HG03139 (cell line): Measurements from ENCODE around the gene RTF2.

Experiments
- ATAC-seq: cut with Tn5 transposase; IDR thresholded peaks from one replicate; pipeline ENCODE4 v1.9.1; 2021; ENCODE audit not compliant: unreplicated experiment

RTF2 gene

GRCh38 chr20:56468316-56469076 lies at the start of gene RTF2:
Gene RTF2, plus strand, starts transcription at chr20:56468627. Its CDS starts 71 bp downstream, at chr20:56468698.
- peak; percentile 98 for ATAC-seq

- ATAC-seq: no peak
These were observed 48.4 kb upstream of the RTF2 start for GRCh38 chr20:56420028-56420427.

GRCh38 chr20:56420940-56421688 lies 47.3 kb upstream of the RTF2 start:
- no peak for ATAC-seq

- no peak for ATAC-seq
These were observed 46.2 kb upstream of the RTF2 start for GRCh38 chr20:56422076-56422823.

GRCh38 chr20:56422824-56423189 lies 45.6 kb upstream of the RTF2 start:
- ATAC-seq: no peak

- ATAC-seq: no peak
These were observed 45.2 kb upstream of the RTF2 start for GRCh38 chr20:56423211-56423610.

GRCh38 chr20:56423886-56424285 lies 44.5 kb upstream of the RTF2 start:
- ATAC-seq: no peak

- ATAC-seq: no peak
These were observed 43.5 kb upstream of the RTF2 start for GRCh38 chr20:56424931-56425330.

- no peak for ATAC-seq
These were observed 42.4 kb upstream of the RTF2 start for GRCh38 chr20:56426026-56426425.

GRCh38 chr20:56426926-56427325 lies 41.5 kb upstream of the RTF2 start:
- ATAC-seq: no peak

- ATAC-seq: no peak
These were observed 40.6 kb upstream of the RTF2 start for GRCh38 chr20:56427797-56428196.

GRCh38 chr20:56428410-56428809 lies 40.0 kb upstream of the RTF2 start:
- no peak for ATAC-seq

- ATAC-seq: no peak
These were observed 39.5 kb upstream of the RTF2 start for GRCh38 chr20:56428881-56429280.

GRCh38 chr20:56429502-56429901 lies 38.9 kb upstream of the RTF2 start:
- ATAC-seq: no peak

GRCh38 chr20:56429941-56430340 lies 38.5 kb upstream of the RTF2 start:
- ATAC-seq: no peak

- ATAC-seq: no peak
These were observed 38.0 kb upstream of the RTF2 start for GRCh38 chr20:56430461-56430860.

GRCh38 chr20:56430957-56431356 lies 37.5 kb upstream of the RTF2 start:
- ATAC-seq: no peak

GRCh38 chr20:56431471-56431870 lies 37.0 kb upstream of the RTF2 start:
- no peak for ATAC-seq

GRCh38 chr20:56433221-56433879 lies 35.1 kb upstream of the RTF2 start:
- no peak for ATAC-seq

- no peak for ATAC-seq
These were observed 34.6 kb upstream of the RTF2 start for GRCh38 chr20:56433880-56434255.
